ENCODE measurements around the gene MED13L. TPM values are rescaled to one million over a fixed set of nuclear protein-coding genes. Genes with fewer than 3 reads are reported as not detected.

Gene MED13L
- total RNA-seq, 1 donor from 2014 or later: 147 TPM

DNA sequence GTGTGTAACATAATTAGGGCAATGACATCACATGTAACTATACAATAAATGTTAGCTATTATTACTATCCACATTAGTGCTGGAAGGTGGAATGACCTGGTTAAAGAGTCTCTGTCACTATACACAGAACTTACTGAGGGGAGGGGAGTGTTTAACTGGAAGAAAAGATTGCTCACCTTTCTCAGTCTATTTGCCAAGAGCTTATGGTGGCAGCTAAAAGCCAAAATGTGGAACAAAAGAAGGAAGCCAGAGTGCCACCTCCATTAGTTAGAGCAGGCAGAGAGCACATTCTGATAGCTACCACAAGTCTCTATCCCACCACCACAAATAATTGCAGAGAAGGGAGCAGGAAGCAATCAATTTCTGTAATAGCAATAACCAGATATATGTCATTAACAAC lies 124.4 kb downstream of the MED13L start:
- TF ChIP-seq, protein P1, sequence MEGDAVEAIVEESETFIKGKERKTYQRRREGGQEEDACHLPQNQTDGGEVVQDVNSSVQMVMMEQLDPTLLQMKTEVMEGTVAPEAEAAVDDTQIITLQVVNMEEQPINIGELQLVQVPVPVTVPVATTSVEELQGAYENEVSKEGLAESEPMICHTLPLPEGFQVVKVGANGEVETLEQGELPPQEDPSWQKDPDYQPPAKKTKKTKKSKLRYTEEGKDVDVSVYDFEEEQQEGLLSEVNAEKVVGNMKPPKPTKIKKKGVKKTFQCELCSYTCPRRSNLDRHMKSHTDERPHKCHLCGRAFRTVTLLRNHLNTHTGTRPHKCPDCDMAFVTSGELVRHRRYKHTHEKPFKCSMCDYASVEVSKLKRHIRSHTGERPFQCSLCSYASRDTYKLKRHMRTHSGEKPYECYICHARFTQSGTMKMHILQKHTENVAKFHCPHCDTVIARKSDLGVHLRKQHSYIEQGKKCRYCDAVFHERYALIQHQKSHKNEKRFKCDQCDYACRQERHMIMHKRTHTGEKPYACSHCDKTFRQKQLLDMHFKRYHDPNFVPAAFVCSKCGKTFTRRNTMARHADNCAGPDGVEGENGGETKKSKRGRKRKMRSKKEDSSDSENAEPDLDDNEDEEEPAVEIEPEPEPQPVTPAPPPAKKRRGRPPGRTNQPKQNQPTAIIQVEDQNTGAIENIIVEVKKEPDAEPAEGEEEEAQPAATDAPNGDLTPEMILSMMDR (IDR thresholded peaks at IDR 0.05): no peak
- no peak for ATAC-seq
- no peak overlapping the region for H3K27ac ChIP-seq
- no peaks in the 10 kb centered on the region for H3K27me3 ChIP-seq
- no peak overlapping the region for H3K4me3 ChIP-seq
- peaks cover 38% of the 10 kb centered on the region for H3K4me1 ChIP-seq
- DNase-seq: no peak
- H3K36me3 ChIP-seq: no peaks in the 10 kb centered on the region
- H3K9me3 ChIP-seq: no peaks in the 10 kb centered on the region
- intact Hi-C loops (cut with DNase I): no loop called here

DNA sequence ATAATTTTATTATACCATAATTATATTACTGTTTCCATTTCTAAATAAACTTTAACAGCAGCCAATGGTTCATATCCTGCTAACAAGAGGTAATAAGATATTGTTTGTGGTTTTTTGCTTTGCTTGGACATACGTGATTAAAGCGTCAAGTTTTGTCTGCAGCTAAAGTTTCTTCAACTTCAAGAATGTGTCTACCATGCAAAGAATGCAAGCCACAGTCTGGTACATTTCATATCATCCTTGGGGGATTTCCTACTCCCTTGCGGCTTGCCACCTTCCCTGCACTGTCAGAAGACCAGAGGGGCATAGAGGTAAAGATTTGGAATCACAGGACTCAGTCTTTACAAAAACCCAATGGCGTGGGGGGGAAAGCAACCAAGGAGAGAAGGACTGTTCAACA lies 125.2 kb downstream of the MED13L start:
- H3K27me3 ChIP-seq: no peaks in the 10 kb centered on the region
- peaks cover 36% of the 10 kb centered on the region for H3K4me1 ChIP-seq
- H3K9me3 ChIP-seq: no peaks in the 10 kb centered on the region
- TF ChIP-seq, protein P1 (IDR thresholded peaks at IDR 0.05): no peak
- no peaks in the 10 kb centered on the region for H3K36me3 ChIP-seq
- H3K27ac ChIP-seq: no peak overlapping the region
- DNase-seq (no peak), ATAC-seq (no peak)
- intact Hi-C loops (cut with DNase I): no loop called here
- H3K4me3 ChIP-seq: no peak overlapping the region

DNA sequence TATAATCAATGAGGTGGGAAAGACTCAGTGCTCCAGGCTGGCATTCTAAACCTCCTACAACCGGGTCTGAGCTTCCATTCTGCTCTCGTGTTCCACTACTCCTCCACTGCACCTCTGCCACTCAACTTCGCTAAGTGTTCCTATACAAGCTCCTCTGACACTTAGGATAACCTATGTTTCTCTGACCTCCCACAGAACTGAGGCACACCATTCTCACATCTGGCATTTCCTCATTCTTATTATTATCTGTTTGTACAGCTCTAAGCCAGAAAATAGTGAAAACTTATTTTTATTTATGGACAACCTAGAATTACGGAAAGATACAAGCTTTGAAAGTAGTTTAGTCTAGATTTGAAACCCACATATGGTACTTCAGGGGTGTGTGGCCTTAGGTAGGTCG lies 127.0 kb downstream of the MED13L start:
- H3K4me3 ChIP-seq: no peak overlapping the region
- intact Hi-C loops (cut with DNase I): no loop called here
- H3K27me3 ChIP-seq: no peaks in the 10 kb centered on the region
- H3K27ac ChIP-seq: no peak overlapping the region
- DNase-seq (no peak), ATAC-seq (no peak)
- no peaks in the 10 kb centered on the region for H3K36me3 ChIP-seq
- TF ChIP-seq, protein P1 (IDR thresholded peaks at IDR 0.05): no peak
- peaks cover 36% of the 10 kb centered on the region for H3K4me1 ChIP-seq
- no peaks in the 10 kb centered on the region for H3K9me3 ChIP-seq

DNA sequence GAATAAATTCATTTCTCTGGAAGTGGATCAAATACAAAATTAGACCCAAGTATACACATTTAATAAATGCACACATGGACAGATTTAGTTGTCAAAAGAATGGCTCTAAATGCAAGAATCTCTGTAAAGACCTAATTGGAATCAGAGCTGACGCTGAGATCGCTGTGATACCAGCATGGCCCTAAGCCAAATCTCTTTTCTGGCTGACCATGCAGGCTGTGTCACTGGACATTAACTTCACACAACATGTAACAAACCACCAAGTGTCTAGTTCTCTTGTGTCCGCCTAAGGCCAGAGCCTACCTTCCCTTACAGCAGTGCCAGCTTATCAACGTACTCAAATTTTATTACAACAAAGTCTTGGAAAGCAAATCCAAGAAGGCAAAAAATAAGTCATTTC lies 127.5 kb downstream of the MED13L start:
- H3K9me3 ChIP-seq: no peaks in the 10 kb centered on the region
- intact Hi-C loops (cut with DNase I): no loop called here
- H3K27me3 ChIP-seq: no peaks in the 10 kb centered on the region
- H3K36me3 ChIP-seq: no peaks in the 10 kb centered on the region
- TF ChIP-seq, protein P1 (IDR thresholded peaks at IDR 0.05): no peak
- ATAC-seq: no peak
- no peak for DNase-seq
- H3K4me3 ChIP-seq: no peak overlapping the region
- H3K27ac ChIP-seq: no peak overlapping the region
- H3K4me1 ChIP-seq: peaks cover 33% of the 10 kb centered on the region

DNA sequence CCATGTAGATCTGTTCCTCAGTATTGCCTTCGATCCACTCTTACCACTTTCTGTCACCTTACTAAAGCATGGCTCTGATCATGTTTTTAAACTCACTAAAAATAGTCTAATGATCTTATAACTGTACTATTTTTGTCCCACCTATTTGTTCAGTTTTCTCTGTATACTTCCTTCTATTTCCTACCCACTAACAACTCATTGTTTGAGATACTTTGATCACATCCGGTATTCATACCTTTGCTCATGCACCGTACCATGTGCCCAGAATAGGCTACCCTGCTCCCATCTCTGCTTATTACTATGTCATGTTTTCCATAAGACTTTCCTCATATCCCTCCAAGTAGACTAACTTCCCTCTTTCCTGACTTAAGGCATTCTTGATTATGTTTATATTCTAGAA lies 128.6 kb downstream of the MED13L start:
- H3K27ac ChIP-seq: no peak overlapping the region
- no peaks in the 10 kb centered on the region for H3K27me3 ChIP-seq
- H3K4me1 ChIP-seq: peaks cover 31% of the 10 kb centered on the region
- ATAC-seq (no peak), DNase-seq (no peak)
- intact Hi-C loops (cut with DNase I): no loop called here
- TF ChIP-seq, protein P1 (IDR thresholded peaks at IDR 0.05): no peak
- H3K9me3 ChIP-seq: no peaks in the 10 kb centered on the region
- no peak overlapping the region for H3K4me3 ChIP-seq
- no peaks in the 10 kb centered on the region for H3K36me3 ChIP-seq

DNA sequence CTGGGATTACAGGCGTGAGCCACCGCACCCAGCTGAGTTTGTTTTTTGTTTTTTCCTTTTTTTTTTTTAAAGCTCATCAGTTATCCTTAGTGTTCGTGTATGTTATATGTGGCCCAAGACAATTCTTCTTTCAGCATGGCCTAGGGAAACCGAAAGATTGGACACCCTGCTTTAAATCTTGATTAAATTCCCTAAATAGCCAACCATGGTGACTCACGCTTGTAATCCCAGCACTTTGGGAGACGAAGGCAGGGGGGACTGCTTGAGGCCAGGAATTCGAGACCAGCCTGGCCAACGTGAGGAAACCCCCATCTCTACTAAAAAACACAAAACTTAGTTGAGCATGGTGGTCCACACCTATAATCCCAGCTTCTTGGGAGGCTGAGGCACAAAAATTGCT lies 131.1 kb downstream of the MED13L start:
- Histone ChIP-seq H3K27ac (no peak overlapping the region), H3K36me3 (no peaks in the 10 kb centered on the region), H3K4me1 (peaks cover 32% of the 10 kb centered on the region), H3K27me3 (no peaks in the 10 kb centered on the region), H3K9me3 (no peaks in the 10 kb centered on the region), H3K4me3 (no peak overlapping the region)
- ATAC-seq (no peak), DNase-seq (no peak)
- intact Hi-C loops (cut with DNase I): no loop called here
- TF ChIP-seq, protein P1 (IDR thresholded peaks at IDR 0.05): no peak
